Measurements from ENCODE around the gene TSPAN31.

DNA sequence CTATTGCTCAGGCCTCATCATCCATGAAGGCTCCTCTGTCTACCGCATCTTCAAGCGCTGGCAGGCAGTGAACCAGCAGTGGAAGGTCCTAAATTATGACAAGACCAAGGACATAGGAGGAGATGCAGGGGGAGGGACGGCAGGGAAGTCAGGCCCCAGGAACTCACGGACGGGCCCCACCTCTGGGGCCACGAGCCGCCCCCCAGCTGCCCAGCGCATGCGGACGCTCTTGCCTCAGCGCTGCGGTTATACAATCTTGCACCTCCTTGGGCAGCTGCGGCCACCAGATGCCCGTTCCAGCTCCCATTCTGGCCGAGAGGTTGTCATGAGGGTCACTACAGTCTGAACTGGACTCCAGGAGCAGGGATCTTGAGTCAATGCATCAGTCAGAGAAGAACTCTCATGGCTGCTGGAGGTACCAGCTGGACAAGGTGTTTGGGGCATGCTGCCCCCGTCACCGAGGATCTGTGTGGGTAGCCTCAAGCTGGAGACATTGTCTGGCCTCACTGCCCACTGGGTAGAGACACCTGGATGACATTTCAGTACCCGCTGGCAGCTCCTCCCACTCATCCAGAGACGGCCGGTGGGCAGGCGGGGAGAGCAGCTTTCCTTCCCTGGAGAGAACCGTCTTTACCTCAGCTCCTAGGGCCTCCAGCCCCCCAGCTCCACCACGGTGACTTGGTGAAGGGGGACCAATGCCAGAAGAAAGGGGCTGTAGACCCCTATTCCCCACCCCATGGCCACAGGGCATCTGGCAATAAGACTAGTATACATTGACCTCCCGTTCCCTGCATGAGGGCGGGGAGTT, 13.9 kb downstream of the TSPAN31 start:
- no peak for TF ChIP-seq POLR2A (IDR thresholded peaks at IDR 0.05; ENCODE audit: low read depth, low read length)
- TF ChIP-seq SPI1 (IDR thresholded peaks at IDR 0.05; ENCODE audit: low read depth, low read length) = no peak
- no peak for TF ChIP-seq TAF1 (IDR thresholded peaks at IDR 0.05; ENCODE audit: low read depth, low read length)
